Coronary artery (tissue), 2 donors: ENCODE data around the gene C19orf12.
A peak's percentile ranks its signal among the peaks of the same experiment; 100 is the strongest.

Experiments used
- DNase-seq: peaks from one replicate; pipeline ENCODE4 v3.0.0-alpha.2; 2017; ENCODE audit warnings: low spot score
- H3K27ac ChIP-seq, 2 donors: fragments of 200-600 bp; sonication (generic); one replicate each; pipeline ENCODE4 v1.5.1; 2016 to 2019
- H3K4me3 ChIP-seq: fragments of 200-600 bp; sonication (generic); 2 replicates; pipeline ENCODE4 v1.5.1; 2016; ENCODE audit warnings: mild to moderate bottlenecking, moderate library complexity
- TF ChIP-seq, protein P1 (sequence below): fragments of 200-600 bp; sonication (generic); IDR thresholded peaks from one replicate; pipeline ENCODE4 v1.5.1; 2019; ENCODE audit warnings: antibody characterized with exemption

C19orf12 gene

GRCh38 chr19:29704562-29705558 is 10.2 kb downstream of the C19orf12 start:
- TF ChIP-seq, protein P1, sequence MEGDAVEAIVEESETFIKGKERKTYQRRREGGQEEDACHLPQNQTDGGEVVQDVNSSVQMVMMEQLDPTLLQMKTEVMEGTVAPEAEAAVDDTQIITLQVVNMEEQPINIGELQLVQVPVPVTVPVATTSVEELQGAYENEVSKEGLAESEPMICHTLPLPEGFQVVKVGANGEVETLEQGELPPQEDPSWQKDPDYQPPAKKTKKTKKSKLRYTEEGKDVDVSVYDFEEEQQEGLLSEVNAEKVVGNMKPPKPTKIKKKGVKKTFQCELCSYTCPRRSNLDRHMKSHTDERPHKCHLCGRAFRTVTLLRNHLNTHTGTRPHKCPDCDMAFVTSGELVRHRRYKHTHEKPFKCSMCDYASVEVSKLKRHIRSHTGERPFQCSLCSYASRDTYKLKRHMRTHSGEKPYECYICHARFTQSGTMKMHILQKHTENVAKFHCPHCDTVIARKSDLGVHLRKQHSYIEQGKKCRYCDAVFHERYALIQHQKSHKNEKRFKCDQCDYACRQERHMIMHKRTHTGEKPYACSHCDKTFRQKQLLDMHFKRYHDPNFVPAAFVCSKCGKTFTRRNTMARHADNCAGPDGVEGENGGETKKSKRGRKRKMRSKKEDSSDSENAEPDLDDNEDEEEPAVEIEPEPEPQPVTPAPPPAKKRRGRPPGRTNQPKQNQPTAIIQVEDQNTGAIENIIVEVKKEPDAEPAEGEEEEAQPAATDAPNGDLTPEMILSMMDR = no peak
- no peak overlapping the region for H3K27ac ChIP-seq
- no peak for DNase-seq

GRCh38 chr19:29702963-29703320 is 12.1 kb downstream of the C19orf12 start:
- H3K27ac ChIP-seq = no peak overlapping the region

More at GRCh38 chr19:29704562-29705558, 10.2 kb downstream of the C19orf12 start:
- no peak overlapping the region for H3K4me3 ChIP-seq

GRCh38 chr19:29702161-29702962 is 12.7 kb downstream of the C19orf12 start:
- H3K4me3 ChIP-seq = no peak overlapping the region
- TF ChIP-seq, protein P1 = no peak
- DNase-seq = peak; percentile 69
- H3K27ac ChIP-seq = no peak overlapping the region

More at GRCh38 chr19:29702963-29703320, 12.1 kb downstream of the C19orf12 start:
- TF ChIP-seq, protein P1 = no peak
- no peak overlapping the region for H3K4me3 ChIP-seq
- no peak for DNase-seq

- no peak overlapping the region for H3K27ac ChIP-seq
Observed at GRCh38 chr19:29700498-29700897, 14.6 kb downstream of the C19orf12 start.

DNA sequence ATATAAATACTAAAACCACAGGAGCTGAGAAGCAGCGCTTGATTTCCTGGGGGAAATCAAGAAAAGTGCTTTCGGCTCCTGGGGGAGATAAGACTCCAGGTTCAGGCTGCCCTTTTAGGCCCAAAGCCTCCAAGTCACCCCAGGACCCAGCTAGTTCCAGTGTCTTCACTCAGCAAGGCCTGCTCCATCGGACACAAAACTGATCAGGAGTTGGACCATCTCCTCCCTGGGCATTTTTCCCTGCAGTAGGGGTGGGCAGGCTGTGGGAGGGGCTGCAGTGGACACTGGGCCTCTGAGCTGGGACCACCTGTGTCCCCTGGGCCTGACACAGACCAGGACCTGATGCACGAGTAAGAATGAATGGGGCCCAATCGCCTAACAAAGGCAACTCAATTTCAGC is 15.2 kb downstream of the C19orf12 start:
- no peak for DNase-seq
- Histone ChIP-seq H3K27ac (no peak overlapping the region), H3K4me3 (no peak overlapping the region)
- TF ChIP-seq, protein P1 = no peak

More at GRCh38 chr19:29700498-29700897, 14.6 kb downstream of the C19orf12 start:
- DNase-seq = no peak
- TF ChIP-seq, protein P1 = no peak
- H3K4me3 ChIP-seq = no peak overlapping the region

GRCh38 chr19:29697523-29698261 is 17.4 kb downstream of the C19orf12 start:
- no peak overlapping the region for H3K27ac ChIP-seq
- no peak for DNase-seq
- TF ChIP-seq, protein P1 = no peak
- no peak overlapping the region for H3K4me3 ChIP-seq
